PC-3 (cell line): ENCODE data around the gene R3HDM1. TPM values are rescaled to one million over a fixed set of nuclear protein-coding genes. Genes with fewer than 3 reads are reported as not detected.

Experiments used
- ATAC-seq: fragments of 200-7000 bp; cut with Tn5 transposase; 2 replicates; pipeline ENCODE4 v1.9.1; 2020; ENCODE audit warnings: mild to moderate bottlenecking, moderate library complexity
- BruUV-seq: library from RNA; stranded (reverse); fragments of 400-500 nt; replicated peaks from 2 replicates; lab custom pipeline; 2021; lab: Mats Ljungman, UMichigan
- CTCF ChIA-PET: fragments of 300-600 bp; sonication (Branson Sonifier 250); formaldehyde crosslinking; loops from one replicate; lab custom pipeline; 2022; ENCODE audit warnings: antibody characterized with exemption; lab: Charles Lee
- POLR2A ChIA-PET: fragments of 300-600 bp; sonication (Branson Sonifier 250); formaldehyde crosslinking; loops from one replicate; lab custom pipeline; 2022; ENCODE audit warnings: antibody characterized with exemption; ENCODE audit not compliant: unreplicated experiment; lab: Charles Lee
- DNase-seq: peaks from one replicate; pipeline ENCODE4 v3.0.0-alpha.2; 2015
- H2AFZ ChIP-seq: fragments of 300-600 bp; sonication (generic); 2 replicates; pipeline ENCODE4 v1.6.0; 2016; ENCODE audit warnings: antibody characterized with exemption, low read length
- H3F3A ChIP-seq: fragments of 300-600 bp; sonication (generic); one replicate; pipeline ENCODE4 v1.6.0; 2017; ENCODE audit warnings: antibody characterized with exemption, low read length, control low read depth, mild to moderate bottlenecking; ENCODE audit not compliant: unreplicated experiment
- H3K27ac ChIP-seq: fragments of 300-600 bp; sonication (generic); 2 replicates; pipeline ENCODE4 v1.5.1; 2016; ENCODE audit warnings: mild to moderate bottlenecking, low read length
- H3K27me3 ChIP-seq: fragments of 300-600 bp; sonication (generic); 2 replicates; pipeline ENCODE4 v1.6.1; 2016; ENCODE audit warnings: low read length, mixed read lengths
- H3K36me3 ChIP-seq: fragments of 300-600 bp; sonication (generic); 2 replicates; pipeline ENCODE4 v1.6.1; 2016; ENCODE audit warnings: low read depth, mixed run types, low read length, mixed read lengths
- H3K4me1 ChIP-seq: fragments of 300-600 bp; sonication (generic); 2 replicates; pipeline ENCODE4 v1.5.1; 2016; ENCODE audit warnings: low read length; ENCODE audit not compliant: insufficient read depth
- H3K4me2 ChIP-seq: fragments of 300-600 bp; sonication (generic); 2 replicates; pipeline ENCODE4 v1.6.0; 2016; ENCODE audit warnings: low read length
- H3K4me3 ChIP-seq: fragments of 300-600 bp; sonication (generic); 2 replicates; pipeline ENCODE4 v1.5.1; 2016; ENCODE audit warnings: mild to moderate bottlenecking, low read length, mixed read lengths
- H3K79me2 ChIP-seq: fragments of 300-600 bp; sonication (generic); 2 replicates; pipeline ENCODE4 v1.6.1; 2017; ENCODE audit warnings: low read length, mixed read lengths
- H3K9ac ChIP-seq: fragments of 300-600 bp; sonication (generic); 2 replicates; pipeline ENCODE4 v1.6.0; 2016; ENCODE audit warnings: mild to moderate bottlenecking, low read length
- H3K9me2 ChIP-seq: fragments of 300-600 bp; sonication (generic); replicated peaks from 2 replicates; pipeline ENCODE4 v1.6.1; 2016; ENCODE audit warnings: mixed run types, low read length, mixed read lengths
- H3K9me3 ChIP-seq: fragments of 300-600 bp; sonication (generic); 2 replicates; pipeline ENCODE4 v1.6.1; 2016; ENCODE audit warnings: low read length, mixed read lengths
- H4K20me1 ChIP-seq: fragments of 300-600 bp; sonication (generic); 2 replicates; pipeline ENCODE4 v1.6.1; 2016; ENCODE audit warnings: low read length, mixed read lengths
- EZH2 ChIP-seq: fragments of 300-600 bp; sonication (generic); IDR thresholded peaks from one replicate; pipeline ENCODE4 v1.6.1; 2017; ENCODE audit warnings: antibody characterized with exemption, mild to moderate bottlenecking, low read length; ENCODE audit not compliant: unreplicated experiment
- EZH2phosphoT487 ChIP-seq: fragments of 300-600 bp; sonication (generic); IDR thresholded peaks from 2 replicates; pipeline ENCODE4 v1.6.1; 2018; ENCODE audit warnings: mild to moderate bottlenecking, antibody characterized with exemption, low read length, borderline replicate concordance
- intact Hi-C: fragments of 100-400 bp; cut with micrococcal nuclease; formaldehyde crosslinking; loops from 2 replicates; pipeline ENCODE4 v1.9.0; 2023
- total RNA-seq: library from RNA; depleted of rRNA; stranded (reverse); fragments of >200 nt; gene quantifications from 2 replicates; pipeline ENCODE4 v1.2.3, GENCODE V29; 2014
- TF ChIP-seq, protein P1 (sequence below): fragments of 300-600 bp; sonication (generic); conservative IDR thresholded peaks from 2 replicates; pipeline ENCODE4 v1.5.1; 2017; ENCODE audit warnings: antibody characterized with exemption, low read depth, mild to moderate bottlenecking, low read length

The R3HDM1 gene
- total RNA-seq, 1 experiment from 2014 or later: 12.8 TPM

DNA sequence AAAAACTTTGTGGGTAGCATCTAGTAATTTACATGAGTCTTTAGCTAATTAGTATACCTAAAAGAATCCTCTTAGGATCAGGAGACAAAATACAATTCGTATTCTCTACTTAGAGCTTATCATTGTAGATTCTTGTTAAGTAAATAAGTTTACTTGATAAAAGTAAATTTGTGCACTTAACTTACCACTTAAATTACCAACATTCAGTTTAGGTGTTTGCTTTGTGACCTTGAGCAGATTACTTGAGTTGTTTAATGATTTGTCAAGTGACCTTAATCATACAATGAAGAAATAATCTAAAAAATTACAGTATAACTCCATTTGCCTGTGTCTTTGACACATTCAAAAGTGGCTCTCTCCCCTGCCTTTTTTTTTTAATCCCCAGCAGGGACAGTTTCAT, 143.2 kb downstream of the R3HDM1 start:
- Histone ChIP-seq H3K27me3 (no peaks in the 10 kb centered on the region), H3K27ac (no peak overlapping the region), H3K9me3 (no peaks in the 10 kb centered on the region), H3K9ac (no peak overlapping the region), H3K9me2 (no peaks in the 10 kb centered on the region), H3K4me2 (no peak overlapping the region), H4K20me1 (no peaks in the 10 kb centered on the region), H3F3A (no peaks in the 10 kb centered on the region), H3K36me3 (no peaks in the 10 kb centered on the region; the same call in 1 of the 2 replicates), H3K79me2 (no peaks in the 10 kb centered on the region), H3K4me1 (no peaks in the 10 kb centered on the region), H2AFZ (no peak overlapping the region), H3K4me3 (no peak overlapping the region)
- TF ChIP-seq EZH2phosphoT487: no peak
- TF ChIP-seq EZH2: no peak
- TF ChIP-seq, protein P1, sequence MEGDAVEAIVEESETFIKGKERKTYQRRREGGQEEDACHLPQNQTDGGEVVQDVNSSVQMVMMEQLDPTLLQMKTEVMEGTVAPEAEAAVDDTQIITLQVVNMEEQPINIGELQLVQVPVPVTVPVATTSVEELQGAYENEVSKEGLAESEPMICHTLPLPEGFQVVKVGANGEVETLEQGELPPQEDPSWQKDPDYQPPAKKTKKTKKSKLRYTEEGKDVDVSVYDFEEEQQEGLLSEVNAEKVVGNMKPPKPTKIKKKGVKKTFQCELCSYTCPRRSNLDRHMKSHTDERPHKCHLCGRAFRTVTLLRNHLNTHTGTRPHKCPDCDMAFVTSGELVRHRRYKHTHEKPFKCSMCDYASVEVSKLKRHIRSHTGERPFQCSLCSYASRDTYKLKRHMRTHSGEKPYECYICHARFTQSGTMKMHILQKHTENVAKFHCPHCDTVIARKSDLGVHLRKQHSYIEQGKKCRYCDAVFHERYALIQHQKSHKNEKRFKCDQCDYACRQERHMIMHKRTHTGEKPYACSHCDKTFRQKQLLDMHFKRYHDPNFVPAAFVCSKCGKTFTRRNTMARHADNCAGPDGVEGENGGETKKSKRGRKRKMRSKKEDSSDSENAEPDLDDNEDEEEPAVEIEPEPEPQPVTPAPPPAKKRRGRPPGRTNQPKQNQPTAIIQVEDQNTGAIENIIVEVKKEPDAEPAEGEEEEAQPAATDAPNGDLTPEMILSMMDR: no peak
- intact Hi-C loops: no loop called here
- ATAC-seq (no peak), DNase-seq (no peak)
- BruUV-seq: no TSS peak
- CTCF ChIA-PET: no interaction called here
- POLR2A ChIA-PET: no interaction called here

- Histone ChIP-seq H3K4me3 (no peak overlapping the region), H3K9me2 (no peaks in the 10 kb centered on the region), H3K9ac (no peak overlapping the region), H4K20me1 (no peaks in the 10 kb centered on the region), H3K27ac (no peak overlapping the region), H3K27me3 (no peaks in the 10 kb centered on the region), H3K4me1 (no peaks in the 10 kb centered on the region), H3K79me2 (no peaks in the 10 kb centered on the region), H2AFZ (no peak overlapping the region), H3F3A (no peaks in the 10 kb centered on the region), H3K9me3 (no peaks in the 10 kb centered on the region), H3K36me3 (peaks cover 3% of the 10 kb centered on the region), H3K4me2 (no peak overlapping the region)
- ChIA-PET POLR2A (no interaction called here), CTCF (no interaction called here)
- DNase-seq (no peak), ATAC-seq (no peak)
- no TSS peak for BruUV-seq
- TF ChIP-seq EZH2 (no peak), EZH2phosphoT487 (no peak)
- TF ChIP-seq, protein P1: no peak
- intact Hi-C loops: no loop called here
Measured at GRCh38 chr2:135676031-135676430, 144.7 kb downstream of the R3HDM1 start.

GRCh38 chr2:135679125-135679524, 147.8 kb downstream of the R3HDM1 start:
- H3K4me3 ChIP-seq: no peak overlapping the region
- POLR2A ChIA-PET: no interaction called here
- intact Hi-C loops: no loop called here
- H3K27ac ChIP-seq: no peak overlapping the region
- no peak overlapping the region for H3K9ac ChIP-seq
- H3K4me1 ChIP-seq: no peaks in the 10 kb centered on the region
- ATAC-seq (no peak), DNase-seq (no peak)
- BruUV-seq: no TSS peak
- CTCF ChIA-PET: no interaction called here
- peaks cover 4% of the 10 kb centered on the region for H3K36me3 ChIP-seq
- no peaks in the 10 kb centered on the region for H3K9me3 ChIP-seq
- TF ChIP-seq EZH2: no peak
- TF ChIP-seq, protein P1: no peak
- no peak for TF ChIP-seq EZH2phosphoT487
- H4K20me1 ChIP-seq: no peaks in the 10 kb centered on the region
- H3F3A ChIP-seq: no peaks in the 10 kb centered on the region
- no peaks in the 10 kb centered on the region for H3K9me2 ChIP-seq
- H3K27me3 ChIP-seq: no peaks in the 10 kb centered on the region
- H2AFZ ChIP-seq: no peak overlapping the region
- H3K4me2 ChIP-seq: no peak overlapping the region
- no peaks in the 10 kb centered on the region for H3K79me2 ChIP-seq
